HG03521 (cell line): ENCODE results near the gene BDKRB2.

Experiments used
- ATAC-seq: cut with Tn5 transposase; IDR thresholded peaks from one replicate; pipeline ENCODE4 v1.9.1; 2021; ENCODE audit warnings: mild to moderate bottlenecking, moderate library complexity; ENCODE audit not compliant: unreplicated experiment

Gene BDKRB2

GRCh38 chr14:96176275-96176674 is 28.4 kb upstream of the BDKRB2 start:
- no peak for ATAC-seq

GRCh38 chr14:96176811-96177211 is 27.8 kb upstream of the BDKRB2 start:
- no peak for ATAC-seq

GRCh38 chr14:96177766-96178375 is 26.8 kb upstream of the BDKRB2 start:
- no peak for ATAC-seq

GRCh38 chr14:96178461-96179321 is 25.9 kb upstream of the BDKRB2 start:
- ATAC-seq = no peak

GRCh38 chr14:96180043-96180874 is 24.4 kb upstream of the BDKRB2 start:
- ATAC-seq = no peak

GRCh38 chr14:96181186-96182056 is 23.2 kb upstream of the BDKRB2 start:
- no peak for ATAC-seq

GRCh38 chr14:96182546-96182945 is 22.1 kb upstream of the BDKRB2 start:
- no peak for ATAC-seq

GRCh38 chr14:96184737-96185136 is 19.9 kb upstream of the BDKRB2 start:
- ATAC-seq = no peak

- no peak for ATAC-seq
Observed at GRCh38 chr14:96187216-96188031, 17.2 kb upstream of the BDKRB2 start.

- no peak for ATAC-seq
Observed at GRCh38 chr14:96189281-96189711, 15.3 kb upstream of the BDKRB2 start.

GRCh38 chr14:96191353-96191752 is 13.3 kb upstream of the BDKRB2 start:
- no peak for ATAC-seq

GRCh38 chr14:96191841-96192462 is 12.7 kb upstream of the BDKRB2 start:
- no peak for ATAC-seq

- no peak for ATAC-seq
Observed at GRCh38 chr14:96192975-96193805, 11.4 kb upstream of the BDKRB2 start.

- ATAC-seq = no peak
Observed at GRCh38 chr14:96194262-96194656, 10.4 kb upstream of the BDKRB2 start.

GRCh38 chr14:96194657-96195431 is 9.8 kb upstream of the BDKRB2 start:
- no peak for ATAC-seq

- no peak for ATAC-seq
Observed at GRCh38 chr14:96195441-96196081, 9.1 kb upstream of the BDKRB2 start.
